Thyroid gland (tissue), 4 donors: ENCODE data around the gene BMERB1.

Source experiments
- POLR2A ChIP-seq, 2 donors: fragments of 450-650 bp; IDR thresholded peaks; one replicate each; pipeline ENCODE4 v1.6.1; 2017; ENCODE audit warnings: antibody characterized with exemption in 2 of 2, mild to moderate bottlenecking in 2 of 2, moderate library complexity in 1 of 2
- TF ChIP-seq, protein P1 (sequence below), 6 experiments: fragments of 200-600 bp in 3 of 6; fragments of 450-650 bp in 3 of 6; sonication (generic) in 3 of 6; IDR thresholded peaks; one replicate each; pipeline ENCODE4 v1.5.1; 2016 to 2019; ENCODE audit warnings: antibody characterized with exemption in 6 of 6, mild to moderate bottlenecking in 2 of 6, inconsistent platforms in 1 of 6, moderate library complexity in 1 of 6

DNA sequence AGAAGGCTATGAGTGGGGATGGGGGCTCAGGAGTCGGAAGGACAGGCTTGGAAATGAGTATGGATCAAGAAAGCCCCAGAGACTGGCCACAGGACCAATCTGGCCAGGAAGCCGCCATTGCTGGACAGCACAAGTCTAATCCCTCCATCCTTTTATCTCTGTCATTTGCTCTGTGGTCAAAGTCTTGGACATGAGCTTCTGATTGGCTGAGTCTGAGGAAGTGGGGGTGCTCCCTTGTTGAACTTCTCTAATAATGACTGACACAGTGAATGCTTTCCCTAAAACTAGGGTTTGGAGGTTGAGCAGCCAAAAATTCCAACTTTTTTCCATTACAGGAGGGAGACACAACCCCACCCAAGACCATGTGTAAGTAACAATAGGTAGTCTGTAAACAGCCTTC, 111.2 kb downstream of the BMERB1 start:
- no peak for TF ChIP-seq POLR2A (IDR thresholded peaks at IDR 0.05)
- TF ChIP-seq, protein P1, sequence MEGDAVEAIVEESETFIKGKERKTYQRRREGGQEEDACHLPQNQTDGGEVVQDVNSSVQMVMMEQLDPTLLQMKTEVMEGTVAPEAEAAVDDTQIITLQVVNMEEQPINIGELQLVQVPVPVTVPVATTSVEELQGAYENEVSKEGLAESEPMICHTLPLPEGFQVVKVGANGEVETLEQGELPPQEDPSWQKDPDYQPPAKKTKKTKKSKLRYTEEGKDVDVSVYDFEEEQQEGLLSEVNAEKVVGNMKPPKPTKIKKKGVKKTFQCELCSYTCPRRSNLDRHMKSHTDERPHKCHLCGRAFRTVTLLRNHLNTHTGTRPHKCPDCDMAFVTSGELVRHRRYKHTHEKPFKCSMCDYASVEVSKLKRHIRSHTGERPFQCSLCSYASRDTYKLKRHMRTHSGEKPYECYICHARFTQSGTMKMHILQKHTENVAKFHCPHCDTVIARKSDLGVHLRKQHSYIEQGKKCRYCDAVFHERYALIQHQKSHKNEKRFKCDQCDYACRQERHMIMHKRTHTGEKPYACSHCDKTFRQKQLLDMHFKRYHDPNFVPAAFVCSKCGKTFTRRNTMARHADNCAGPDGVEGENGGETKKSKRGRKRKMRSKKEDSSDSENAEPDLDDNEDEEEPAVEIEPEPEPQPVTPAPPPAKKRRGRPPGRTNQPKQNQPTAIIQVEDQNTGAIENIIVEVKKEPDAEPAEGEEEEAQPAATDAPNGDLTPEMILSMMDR (IDR thresholded peaks at IDR 0.05) = no peak
